ENCODE results near the gene ZNF608.

DNA sequence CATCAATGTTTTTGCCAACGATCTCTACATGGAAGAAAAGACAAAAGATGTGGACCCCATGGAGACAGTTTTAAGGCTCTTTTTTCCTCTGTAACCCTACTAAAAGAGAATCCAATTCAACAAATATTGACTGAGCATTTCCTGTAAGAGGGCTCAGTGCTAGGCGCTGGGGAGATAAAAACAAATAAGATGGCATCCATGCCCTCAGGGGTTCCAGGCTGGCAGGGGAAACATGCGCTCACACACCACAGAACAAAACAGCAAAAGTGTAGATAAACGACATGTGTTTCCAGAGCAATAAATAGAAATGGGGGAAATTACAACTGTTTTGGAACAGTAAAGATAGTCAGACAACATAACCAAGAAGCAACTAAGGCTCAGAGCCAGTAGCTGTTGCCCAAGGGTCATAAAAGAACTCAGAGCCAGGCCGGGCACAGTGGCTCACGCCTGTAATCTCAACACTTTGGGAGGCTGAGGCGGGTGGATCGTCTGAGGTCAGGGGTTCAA is 25.2 kb downstream of the ZNF608 start:
- no peak for TF ChIP-seq CTCF (IDR thresholded peaks at IDR 0.05)
- no peak for TF ChIP-seq POLR2A (IDR thresholded peaks at IDR 0.05)
- no peak for TF ChIP-seq POLR2AphosphoS5 (IDR thresholded peaks at IDR 0.05; ENCODE audit: insufficient read depth in 1 of 2, low read depth in 1 of 2)
